ENCODE measurements around the gene KRT3. TPM values are rescaled to one million over a fixed set of nuclear protein-coding genes. Genes with fewer than 3 reads are reported as not detected.

KRT3 gene
- total RNA-seq, 1 donor from 2014 or later, result not detected

DNA sequence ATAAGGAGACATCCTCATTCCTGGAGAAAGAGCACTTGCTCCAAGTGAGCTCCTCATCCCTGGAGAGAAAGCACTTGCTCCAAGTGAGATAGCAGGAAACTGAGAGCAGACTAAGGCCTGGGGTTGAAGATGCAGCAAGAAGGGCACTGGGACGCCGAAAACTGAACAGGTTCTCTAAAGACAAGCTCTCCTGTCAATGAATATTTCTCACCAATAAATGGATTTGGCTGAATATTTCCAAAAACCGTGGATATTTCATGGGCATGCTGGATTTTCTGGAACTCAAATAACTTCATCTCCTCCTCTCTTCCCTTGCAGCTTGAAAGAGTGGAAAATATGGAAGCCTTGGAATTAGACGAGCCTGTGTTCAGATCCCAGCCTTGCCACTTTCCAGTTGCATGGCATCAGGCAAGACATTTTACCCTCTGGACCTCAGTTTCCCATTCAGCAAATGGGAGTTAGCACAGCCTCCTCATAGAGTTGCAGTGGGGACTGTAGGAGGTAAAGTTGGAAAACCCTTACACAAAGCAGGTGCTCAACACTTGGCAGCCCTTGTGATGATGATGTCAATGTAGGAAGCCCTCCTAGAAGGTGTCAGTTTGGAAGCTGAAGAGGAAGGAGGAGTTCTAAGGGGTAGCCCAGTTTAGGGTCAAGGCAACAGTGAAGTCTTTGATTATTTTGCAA is 14.4 kb downstream of the KRT3 start:
- H3K27me3 Mint-ChIP-seq (ENCODE audit: unreplicated experiment), result peaks cover 5% of the 10 kb centered on the region
- H3K27ac Mint-ChIP-seq (ENCODE audit: unreplicated experiment), result no peak overlapping the region
- H3K9me3 Mint-ChIP-seq (ENCODE audit: unreplicated experiment), result no peaks in the 10 kb centered on the region
- no peaks in the 10 kb centered on the region for H3K36me3 Mint-ChIP-seq (ENCODE audit: unreplicated experiment)
- H3K4me3 Mint-ChIP-seq (ENCODE audit: unreplicated experiment), result no peak overlapping the region
- no peaks in the 10 kb centered on the region for H3K4me1 Mint-ChIP-seq (ENCODE audit: low read depth, unreplicated experiment)
- TF ChIP-seq, protein P1, sequence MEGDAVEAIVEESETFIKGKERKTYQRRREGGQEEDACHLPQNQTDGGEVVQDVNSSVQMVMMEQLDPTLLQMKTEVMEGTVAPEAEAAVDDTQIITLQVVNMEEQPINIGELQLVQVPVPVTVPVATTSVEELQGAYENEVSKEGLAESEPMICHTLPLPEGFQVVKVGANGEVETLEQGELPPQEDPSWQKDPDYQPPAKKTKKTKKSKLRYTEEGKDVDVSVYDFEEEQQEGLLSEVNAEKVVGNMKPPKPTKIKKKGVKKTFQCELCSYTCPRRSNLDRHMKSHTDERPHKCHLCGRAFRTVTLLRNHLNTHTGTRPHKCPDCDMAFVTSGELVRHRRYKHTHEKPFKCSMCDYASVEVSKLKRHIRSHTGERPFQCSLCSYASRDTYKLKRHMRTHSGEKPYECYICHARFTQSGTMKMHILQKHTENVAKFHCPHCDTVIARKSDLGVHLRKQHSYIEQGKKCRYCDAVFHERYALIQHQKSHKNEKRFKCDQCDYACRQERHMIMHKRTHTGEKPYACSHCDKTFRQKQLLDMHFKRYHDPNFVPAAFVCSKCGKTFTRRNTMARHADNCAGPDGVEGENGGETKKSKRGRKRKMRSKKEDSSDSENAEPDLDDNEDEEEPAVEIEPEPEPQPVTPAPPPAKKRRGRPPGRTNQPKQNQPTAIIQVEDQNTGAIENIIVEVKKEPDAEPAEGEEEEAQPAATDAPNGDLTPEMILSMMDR (IDR thresholded peaks at IDR 0.05; ENCODE audit: partially characterized antibody, unreplicated experiment), result no peak
- no peak for DNase-seq

DNA sequence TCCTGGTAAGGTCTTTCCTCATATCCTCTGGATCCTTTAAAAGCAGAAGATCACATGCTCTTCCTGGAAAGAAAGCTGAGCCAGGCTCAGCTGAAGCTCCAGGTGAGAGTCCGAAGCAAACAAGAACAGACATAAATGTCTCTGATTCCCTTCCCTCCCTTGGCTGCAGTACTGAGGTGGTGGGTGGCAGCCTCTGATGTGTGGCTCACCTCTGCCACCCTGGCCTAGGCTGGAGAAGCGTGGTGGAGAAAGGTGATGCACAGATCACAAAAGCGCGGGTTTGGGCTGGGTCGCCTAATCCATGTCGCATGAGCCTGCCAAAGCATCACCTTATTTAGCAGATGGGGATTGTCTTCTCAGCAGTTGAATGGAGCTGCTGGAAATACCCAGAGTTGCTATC is 16.0 kb downstream of the KRT3 start:
- Mint-ChIP-seq H3K9me3 (ENCODE audit: unreplicated experiment) (no peaks in the 10 kb centered on the region), H3K4me1 (ENCODE audit: low read depth, unreplicated experiment) (no peaks in the 10 kb centered on the region), H3K27me3 (ENCODE audit: unreplicated experiment) (peaks cover 5% of the 10 kb centered on the region), H3K36me3 (ENCODE audit: unreplicated experiment) (no peaks in the 10 kb centered on the region), H3K27ac (ENCODE audit: unreplicated experiment) (no peak overlapping the region), H3K4me3 (ENCODE audit: unreplicated experiment) (no peak overlapping the region)
- no peak for DNase-seq
- TF ChIP-seq, protein P1 (IDR thresholded peaks at IDR 0.05; ENCODE audit: partially characterized antibody, unreplicated experiment), result no peak

DNA sequence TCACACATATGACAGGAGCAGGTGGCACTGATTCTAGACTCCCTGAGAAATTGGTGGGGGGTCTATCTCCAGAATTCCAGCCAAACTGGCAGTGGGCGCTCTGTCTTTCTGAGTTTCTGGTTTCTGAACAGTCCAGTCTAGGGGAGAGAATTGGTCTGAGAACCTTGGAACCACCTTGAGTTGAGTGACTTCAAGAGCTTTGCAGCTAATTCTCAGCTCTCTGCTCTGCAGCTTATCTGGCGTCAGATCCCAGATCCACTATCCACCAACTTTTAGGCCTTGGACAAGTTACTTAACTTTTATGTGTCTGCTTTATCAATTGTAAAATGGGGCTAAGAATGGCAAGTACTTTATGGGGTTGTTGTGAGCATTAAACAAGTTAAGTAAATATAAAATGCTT is 17.1 kb downstream of the KRT3 start:
- H3K9me3 Mint-ChIP-seq (ENCODE audit: unreplicated experiment), result no peaks in the 10 kb centered on the region
- DNase-seq, result no peak
- H3K27me3 Mint-ChIP-seq (ENCODE audit: unreplicated experiment), result peaks cover 5% of the 10 kb centered on the region
- no peaks in the 10 kb centered on the region for H3K36me3 Mint-ChIP-seq (ENCODE audit: unreplicated experiment)
- no peaks in the 10 kb centered on the region for H3K4me1 Mint-ChIP-seq (ENCODE audit: low read depth, unreplicated experiment)
- H3K4me3 Mint-ChIP-seq (ENCODE audit: unreplicated experiment), result no peak overlapping the region
- no peak overlapping the region for H3K27ac Mint-ChIP-seq (ENCODE audit: unreplicated experiment)
- TF ChIP-seq, protein P1 (IDR thresholded peaks at IDR 0.05; ENCODE audit: partially characterized antibody, unreplicated experiment), result no peak

GRCh38 chr12:52777566-52777965 is 18.4 kb downstream of the KRT3 start:
- TF ChIP-seq, protein P1 (IDR thresholded peaks at IDR 0.05; ENCODE audit: partially characterized antibody, unreplicated experiment), result no peak
- Mint-ChIP-seq H3K27ac (ENCODE audit: unreplicated experiment) (no peak overlapping the region), H3K27me3 (ENCODE audit: unreplicated experiment) (peaks cover 5% of the 10 kb centered on the region), H3K9me3 (ENCODE audit: unreplicated experiment) (no peaks in the 10 kb centered on the region), H3K4me3 (ENCODE audit: unreplicated experiment) (no peak overlapping the region), H3K4me1 (ENCODE audit: low read depth, unreplicated experiment) (no peaks in the 10 kb centered on the region), H3K36me3 (ENCODE audit: unreplicated experiment) (no peaks in the 10 kb centered on the region)
- no peak for DNase-seq

DNA sequence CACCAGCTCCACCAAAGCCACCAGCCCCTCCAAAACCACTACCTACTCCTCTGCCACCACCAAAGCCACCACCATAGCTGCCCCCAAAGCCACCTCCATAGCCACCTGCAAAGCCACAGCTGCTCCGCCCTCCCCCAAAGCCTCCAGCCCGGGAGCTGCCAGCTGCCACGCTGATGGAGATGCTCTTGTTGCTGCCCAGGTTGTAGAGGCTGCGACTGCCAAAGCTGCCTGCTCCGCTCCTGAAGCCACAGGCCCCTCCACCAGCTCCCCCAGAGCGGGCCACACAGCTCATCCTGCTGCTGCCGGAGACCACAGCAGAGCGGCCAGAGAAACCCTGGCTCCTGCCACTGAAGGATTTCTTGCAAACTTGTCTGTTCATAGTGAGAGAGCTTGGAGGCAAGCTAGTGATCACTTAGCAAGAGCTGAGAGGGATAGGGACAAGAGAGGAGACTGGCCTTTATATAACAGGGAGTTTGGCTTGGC is 19.0 kb downstream of the KRT3 start, which contains the start of gene KRT76:
Gene KRT76 (minus strand): TSS at position 433 of the 483 bp plus-strand sequence. CDS start 54 bp downstream, at position 379.
- no peaks in the 10 kb centered on the region for H3K36me3 Mint-ChIP-seq (ENCODE audit: unreplicated experiment)
- no peak for DNase-seq
- H3K4me3 Mint-ChIP-seq (ENCODE audit: unreplicated experiment), result no peak within 1 kb of the TSS
- no peaks in the 10 kb centered on the region for H3K9me3 Mint-ChIP-seq (ENCODE audit: unreplicated experiment)
- H3K27ac Mint-ChIP-seq (ENCODE audit: unreplicated experiment), result no peak within 1 kb of the TSS
- H3K27me3 Mint-ChIP-seq (ENCODE audit: unreplicated experiment), result peaks cover 5% of the 10 kb centered on the region
- TF ChIP-seq, protein P1 (IDR thresholded peaks at IDR 0.05; ENCODE audit: partially characterized antibody, unreplicated experiment), result no peak
- H3K4me1 Mint-ChIP-seq (ENCODE audit: low read depth, unreplicated experiment), result no peaks in the 10 kb centered on the region

Data from glutamatergic neuron (in vitro differentiated cells).